ENCODE measurements around the gene TBX4.
A peak's percentile ranks its signal among the peaks of the same experiment; 100 is the strongest.

The TBX4 gene

GRCh38 chr17:61467416-61468262, 15.4 kb downstream of the TBX4 start:
- no peak for DNase-seq

GRCh38 chr17:61468263-61468907, 16.2 kb downstream of the TBX4 start:
- DNase-seq: no peak

GRCh38 chr17:61469474-61469873, 17.3 kb downstream of the TBX4 start:
- no peak for DNase-seq

GRCh38 chr17:61469949-61470348, 17.7 kb downstream of the TBX4 start:
- no peak for DNase-seq

DNA sequence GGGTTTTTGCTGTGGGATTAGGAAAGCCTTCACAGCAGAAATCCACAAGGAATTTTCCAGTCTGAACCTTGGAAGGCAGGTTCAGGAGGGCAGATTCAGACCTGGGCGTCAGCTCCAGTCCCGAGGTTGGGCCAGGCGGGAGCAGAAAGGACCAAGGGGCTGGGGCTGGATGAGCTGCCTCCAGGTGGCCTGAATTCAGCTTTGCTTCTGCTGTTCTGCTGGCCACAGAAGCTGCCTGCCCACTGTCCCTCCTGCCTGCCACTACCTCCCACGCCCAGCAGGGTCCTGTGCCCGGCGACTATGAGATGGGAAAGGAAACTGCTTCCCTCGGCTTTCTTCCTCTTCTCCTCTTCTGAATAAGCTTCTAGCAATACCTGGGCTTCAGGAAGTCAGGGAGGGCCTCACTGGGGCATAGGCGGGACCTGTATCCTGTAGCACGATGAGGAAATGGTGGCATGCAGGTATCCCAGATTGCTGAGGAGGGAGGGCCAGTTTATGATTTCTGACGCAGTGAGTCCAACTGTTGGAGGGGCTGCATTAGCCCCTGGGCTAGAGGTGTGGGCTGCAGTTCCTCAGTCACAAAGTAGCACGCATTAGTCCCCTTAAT, 18.4 kb downstream of the TBX4 start:
- no peak for DNase-seq

- no peak for DNase-seq
These were observed 22.2 kb downstream of the TBX4 start for GRCh38 chr17:61474235-61474927.

DNA sequence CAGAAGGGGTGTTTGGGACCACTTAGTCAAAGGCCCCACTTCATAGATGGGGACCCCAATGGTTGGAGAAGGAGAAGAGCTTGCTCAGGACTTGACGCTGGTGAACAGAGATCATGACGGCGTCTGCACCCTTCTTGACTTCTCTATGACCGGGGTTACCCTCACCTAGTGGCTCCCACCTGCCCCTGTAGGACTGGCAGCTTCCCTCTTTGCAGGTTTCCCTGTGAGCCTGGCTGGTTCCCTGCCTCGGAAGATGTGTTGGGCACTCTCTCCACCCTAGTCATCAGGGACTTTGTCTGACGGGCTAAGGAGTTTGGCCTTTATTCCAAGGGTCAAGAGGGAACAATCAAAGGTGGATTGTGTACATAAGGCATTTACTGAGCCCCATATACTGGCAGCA, 22.7 kb downstream of the TBX4 start:
- DNase-seq: no peak

- DNase-seq: no peak
These were observed 23.5 kb downstream of the TBX4 start for GRCh38 chr17:61475726-61476125.

DNA sequence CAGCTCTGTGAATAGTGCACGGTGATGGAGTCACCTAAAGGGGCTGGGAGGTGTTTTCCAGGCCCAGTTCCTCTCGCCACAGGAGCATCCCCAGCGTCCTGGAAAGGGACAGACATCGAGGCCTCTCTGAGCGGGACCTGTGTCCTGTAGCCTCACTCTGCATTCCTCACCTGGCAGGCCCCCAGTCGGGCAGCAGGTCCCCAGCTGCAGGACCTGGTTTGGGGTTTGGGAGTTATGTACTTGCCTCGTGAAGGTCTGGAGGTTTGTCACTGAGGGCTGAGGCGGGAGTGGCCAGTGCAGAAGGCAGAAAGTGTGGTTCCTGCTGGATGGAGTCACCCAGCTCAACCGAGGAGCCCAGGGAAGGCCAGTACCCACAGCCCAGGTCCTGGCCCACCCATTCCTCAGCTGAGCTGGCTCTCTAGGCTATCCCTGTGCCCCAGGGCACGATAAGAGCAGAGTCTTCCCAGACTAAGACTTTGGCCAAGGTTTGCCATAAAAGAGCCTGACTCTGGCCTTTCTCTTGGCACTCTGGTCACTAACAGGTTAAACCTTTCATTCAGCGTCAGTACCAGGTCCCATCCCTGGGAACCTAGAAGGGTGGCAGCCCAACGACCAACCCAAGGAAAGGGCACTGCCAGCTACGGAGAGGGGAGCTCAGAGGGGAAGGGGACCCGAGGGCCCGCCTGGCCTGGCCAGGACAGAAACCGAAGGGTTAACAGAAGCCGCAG, 24.4 kb downstream of the TBX4 start:
- no peak for DNase-seq

DNA sequence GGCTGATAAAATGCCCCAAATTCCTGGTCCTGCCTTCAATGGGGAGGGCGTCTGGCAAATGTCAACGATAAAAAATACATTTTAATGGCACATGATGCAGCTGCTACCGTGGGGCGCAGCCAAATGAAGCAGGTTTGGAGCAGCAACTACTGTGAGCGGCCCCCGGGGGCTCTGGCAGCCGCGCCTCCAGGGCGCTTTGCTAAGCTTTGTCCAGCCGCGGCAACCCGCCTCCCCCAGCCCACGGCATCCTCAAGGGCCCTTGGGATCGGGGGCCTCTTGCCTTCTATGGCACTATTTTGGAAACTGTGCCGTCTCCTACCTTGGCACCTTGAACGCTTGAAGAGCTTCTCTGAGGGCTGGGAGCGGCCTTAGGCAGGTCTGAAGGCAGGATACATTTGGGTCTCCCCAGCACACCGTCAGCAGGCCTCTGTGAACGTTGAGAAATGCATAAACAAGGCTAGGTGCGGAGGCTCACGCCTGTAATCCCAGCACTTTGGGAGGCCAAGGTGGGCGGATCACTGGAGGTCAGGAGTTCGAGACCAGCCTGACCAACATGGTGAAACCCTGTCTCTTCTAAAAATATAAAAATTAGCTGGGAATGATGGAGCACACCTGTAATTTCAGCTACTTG, 25.1 kb downstream of the TBX4 start:
- DNase-seq: no peak

DNA sequence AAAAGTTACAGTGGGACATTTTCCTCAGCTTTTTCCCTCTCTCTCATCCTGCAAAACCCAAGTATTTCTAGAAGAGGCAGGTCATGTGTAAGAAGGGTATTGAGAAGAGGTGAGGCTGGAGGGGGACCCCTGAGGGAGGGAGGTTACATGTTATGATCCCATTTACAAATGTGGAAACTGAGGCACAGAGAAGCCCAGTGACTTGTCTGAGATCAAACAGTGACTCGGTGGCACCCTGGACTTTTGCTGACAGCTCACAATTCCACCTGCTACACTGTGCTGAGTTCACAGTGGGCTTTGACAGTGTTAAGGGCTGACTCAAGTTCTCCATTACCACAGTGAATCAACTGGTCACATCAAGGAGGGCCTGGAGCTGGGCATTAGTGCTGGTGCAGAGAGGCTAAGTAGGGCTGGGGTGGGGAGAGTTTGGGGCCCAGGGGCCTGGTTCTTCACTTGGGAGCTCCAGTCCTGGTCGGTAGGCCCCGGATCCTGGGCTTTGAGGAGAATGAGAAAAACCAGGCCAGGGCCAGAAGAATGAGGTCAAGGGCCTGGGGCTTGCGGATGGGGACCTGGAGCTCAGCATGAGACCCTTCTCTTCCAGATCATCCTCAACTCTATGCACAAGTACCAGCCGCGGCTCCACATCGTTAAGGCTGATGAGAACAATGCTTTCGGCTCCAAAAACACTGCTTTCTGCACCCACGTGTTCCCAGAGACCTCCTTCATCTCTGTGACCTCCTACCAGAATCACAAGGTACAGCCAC, 26.0 kb downstream of the TBX4 start:
- DNase-seq: no peak

- no peak for DNase-seq
These were observed 26.7 kb downstream of the TBX4 start for GRCh38 chr17:61478790-61479492.

DNA sequence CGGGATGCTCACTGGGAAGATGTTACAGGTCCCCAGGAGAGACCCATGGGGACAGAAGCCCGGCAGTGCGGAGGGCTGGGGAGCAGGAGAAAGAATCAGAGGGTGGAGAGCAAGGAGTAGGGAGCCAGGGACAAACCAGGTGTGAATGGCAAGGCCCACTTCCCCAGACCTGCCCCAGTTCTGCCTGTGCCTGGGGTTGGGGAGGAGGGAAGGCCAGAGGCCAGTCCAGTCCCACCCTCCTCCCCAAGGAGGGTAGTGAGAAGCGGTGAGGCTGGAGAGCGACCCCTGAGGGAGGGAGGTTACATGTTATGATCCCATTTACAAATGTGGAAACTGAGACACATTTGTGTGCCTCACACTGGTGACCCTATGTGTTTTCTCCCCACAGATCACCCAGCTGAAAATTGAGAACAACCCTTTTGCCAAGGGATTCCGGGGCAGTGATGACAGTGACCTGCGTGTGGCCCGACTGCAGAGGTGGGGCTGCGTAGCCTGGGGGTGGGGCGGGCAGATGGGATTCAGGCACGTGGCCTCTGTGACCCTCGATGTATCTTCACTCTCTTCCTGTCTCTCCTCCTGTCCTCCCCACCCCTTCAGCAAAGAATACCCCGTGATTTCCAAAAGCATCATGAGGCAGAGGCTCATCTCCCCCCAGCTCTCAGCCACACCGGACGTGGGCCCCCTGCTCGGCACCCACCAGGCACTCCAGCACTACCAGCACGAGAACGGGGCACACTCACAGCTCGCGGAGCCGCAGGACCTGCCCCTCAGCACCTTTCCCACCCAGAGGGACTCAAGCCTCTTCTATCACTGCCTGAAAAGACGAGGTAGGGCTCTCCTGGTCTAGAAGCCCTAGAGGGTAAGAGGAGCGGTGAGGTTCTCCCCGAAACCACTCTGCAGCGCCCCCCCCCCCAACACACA, 27.5 kb downstream of the TBX4 start:
- no peak for DNase-seq

DNA sequence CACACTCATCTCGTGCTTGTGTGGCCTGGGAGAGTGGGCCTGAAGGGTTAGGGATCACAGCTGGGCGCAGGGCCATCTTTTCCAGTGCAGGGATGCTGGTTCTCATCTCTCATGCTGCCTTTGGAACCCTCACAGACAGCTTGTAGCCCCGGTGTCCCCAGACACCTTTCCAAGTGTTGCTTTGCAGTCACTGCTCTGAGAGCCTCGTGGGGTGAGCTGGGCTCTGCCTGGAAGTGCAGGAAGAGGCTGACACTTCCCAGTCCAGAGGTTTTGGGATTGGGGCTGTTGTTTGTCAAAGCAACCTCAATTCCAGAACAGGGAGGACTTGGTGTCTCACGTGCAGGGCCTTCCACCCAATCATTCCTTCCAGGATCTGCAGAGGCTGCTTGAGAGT, 28.2 kb downstream of the TBX4 start:
- DNase-seq: no peak

GRCh38 chr17:61481421-61481820, 29.2 kb downstream of the TBX4 start:
- no peak for DNase-seq

DNA sequence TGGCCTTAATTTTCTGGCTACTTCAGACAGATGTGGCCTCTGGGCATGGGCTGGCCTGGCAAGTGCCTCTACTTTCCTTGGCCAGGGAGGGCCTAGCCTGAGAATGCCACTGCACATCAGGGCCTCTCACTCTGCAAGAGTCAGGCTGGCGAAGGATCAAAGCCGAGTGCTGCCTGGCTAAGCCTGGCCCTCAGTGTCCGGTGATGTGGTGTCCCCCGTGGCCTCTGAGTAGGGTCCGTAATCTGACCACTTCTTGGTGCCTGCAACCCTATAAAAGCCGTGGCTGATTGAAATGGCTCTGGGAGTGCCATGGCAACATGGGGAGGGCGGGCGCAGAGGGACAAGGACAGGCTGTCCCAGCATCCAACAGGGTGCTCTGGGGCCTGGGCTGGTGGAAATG, 30.2 kb downstream of the TBX4 start:
- peak in 1 of 2 experiments; percentile 10 for DNase-seq

DNA sequence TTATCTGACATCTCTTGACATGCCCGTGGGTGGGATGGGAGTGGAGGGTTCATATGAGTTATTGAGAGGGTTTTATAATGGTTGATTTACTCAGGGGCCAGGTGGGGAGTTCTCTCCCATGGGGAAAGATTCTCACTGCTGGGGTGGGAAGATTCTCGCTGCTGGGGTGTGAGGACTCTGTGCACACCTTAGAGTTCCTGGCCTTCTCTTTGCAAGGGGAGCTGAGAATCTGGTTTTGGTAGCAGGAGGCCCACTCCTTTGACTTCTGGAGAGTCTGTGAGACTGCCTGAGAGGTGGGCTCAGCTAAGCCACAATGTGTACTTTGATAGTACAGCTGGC, 31.5 kb downstream of the TBX4 start:
- DNase-seq: no peak

DNA sequence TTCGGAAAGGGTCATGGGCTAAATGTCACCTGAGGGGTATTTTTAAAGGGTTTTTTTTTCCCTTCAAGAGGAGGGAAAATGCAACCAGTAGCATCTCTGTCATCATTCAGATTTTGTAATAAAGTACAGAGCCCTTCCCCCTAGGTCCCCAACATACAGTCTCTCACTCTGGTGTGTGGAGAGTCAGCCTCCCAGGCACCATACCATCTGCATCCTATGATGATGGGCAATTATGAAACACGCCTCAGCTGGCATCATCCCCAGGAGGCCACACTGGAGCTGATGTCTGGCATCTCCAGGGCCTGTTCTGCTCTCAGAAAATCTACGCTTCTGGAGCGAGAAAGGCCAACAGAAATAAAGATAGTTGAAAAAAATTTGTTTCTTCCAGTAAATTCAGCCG, 32.0 kb downstream of the TBX4 start:
- no peak for DNase-seq

GRCh38 chr17:61485067-61485775, 33.0 kb downstream of the TBX4 start:
- DNase-seq: peak in 1 of 2 experiments; percentile 8

All from activated T-cell treated with anti-CD3 and anti-CD28 coated beads, Interleukin-2, amount 50 U/mL, for 48 hours (primary cell).